ENCODE data around the gene PPP1R9B. TPM values are rescaled to one million over a fixed set of nuclear protein-coding genes. Genes with fewer than 3 reads are reported as not detected.

The PPP1R9B gene
- total RNA-seq, 1 experiment from 2014 or later, result 21.7 TPM

DNA sequence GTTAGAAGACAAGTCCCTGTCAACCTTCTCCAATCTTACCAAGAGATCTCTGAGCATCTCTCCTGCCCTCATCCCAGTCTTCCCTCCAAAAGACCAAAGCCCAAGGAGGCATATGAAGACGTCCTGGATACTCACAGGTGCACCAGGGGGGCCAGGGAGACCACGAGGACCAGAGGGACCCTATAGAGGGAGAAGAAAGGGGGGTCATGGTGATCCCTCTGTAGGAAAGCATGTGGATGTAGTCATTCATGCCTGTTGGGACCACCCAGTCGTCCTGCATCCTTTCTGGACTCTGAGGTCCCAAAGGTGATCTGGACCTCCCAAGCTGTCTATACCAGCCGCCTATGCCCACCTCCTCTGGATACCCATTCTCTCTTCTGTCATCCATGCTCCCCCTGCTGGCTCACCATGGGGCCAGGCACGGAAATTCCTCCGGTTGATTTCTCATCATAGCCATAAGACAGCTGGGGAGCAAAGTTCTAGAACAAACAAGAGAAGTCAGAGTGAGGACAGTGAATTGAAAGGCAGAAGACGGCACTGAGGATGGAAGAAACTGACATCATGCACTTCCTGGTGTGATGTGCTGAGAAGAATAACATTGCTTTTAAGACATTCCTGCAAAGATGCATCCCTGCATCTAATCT, 47.7 kb upstream of the PPP1R9B start:
- Mint-ChIP-seq H3K4me3 (peak overlapping the region; percentile 55; the same call in 1 of the 2 replicates), H3K4me1 (peaks cover 13% of the 10 kb centered on the region), H3K36me3 (no peaks in the 10 kb centered on the region; the same call in 1 of the 2 replicates), H3K27ac (no peak overlapping the region), H3K27me3 (ENCODE audit: low read depth) (peaks cover 32% of the 10 kb centered on the region), H3K9me3 (no peaks in the 10 kb centered on the region)
- ATAC-seq (no peak), DNase-seq (ENCODE audit: low spot score) (peak; percentile 64)
- POLR2A ChIA-PET, result no interaction called here
- CTCF ChIA-PET, result interaction anchor here (0.6 to 3.1 kb wide), 22 partner anchors 11 to 366 kb away, joined by 3 to 45 read pairs (median 4); partner anchors contain the start of genes LRRC59, SGCA and TMEM92
- TF ChIP-seq, protein P1, sequence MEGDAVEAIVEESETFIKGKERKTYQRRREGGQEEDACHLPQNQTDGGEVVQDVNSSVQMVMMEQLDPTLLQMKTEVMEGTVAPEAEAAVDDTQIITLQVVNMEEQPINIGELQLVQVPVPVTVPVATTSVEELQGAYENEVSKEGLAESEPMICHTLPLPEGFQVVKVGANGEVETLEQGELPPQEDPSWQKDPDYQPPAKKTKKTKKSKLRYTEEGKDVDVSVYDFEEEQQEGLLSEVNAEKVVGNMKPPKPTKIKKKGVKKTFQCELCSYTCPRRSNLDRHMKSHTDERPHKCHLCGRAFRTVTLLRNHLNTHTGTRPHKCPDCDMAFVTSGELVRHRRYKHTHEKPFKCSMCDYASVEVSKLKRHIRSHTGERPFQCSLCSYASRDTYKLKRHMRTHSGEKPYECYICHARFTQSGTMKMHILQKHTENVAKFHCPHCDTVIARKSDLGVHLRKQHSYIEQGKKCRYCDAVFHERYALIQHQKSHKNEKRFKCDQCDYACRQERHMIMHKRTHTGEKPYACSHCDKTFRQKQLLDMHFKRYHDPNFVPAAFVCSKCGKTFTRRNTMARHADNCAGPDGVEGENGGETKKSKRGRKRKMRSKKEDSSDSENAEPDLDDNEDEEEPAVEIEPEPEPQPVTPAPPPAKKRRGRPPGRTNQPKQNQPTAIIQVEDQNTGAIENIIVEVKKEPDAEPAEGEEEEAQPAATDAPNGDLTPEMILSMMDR (IDR thresholded peaks at IDR 0.05), result peak; percentile 37; the same call in 1 of the 2 replicates
- no peak for TF ChIP-seq ELF4 (CRISPR knock-in tag; IDR thresholded peaks at IDR 0.05; ENCODE audit: low read depth)
- no peak for TF ChIP-seq NR2C2 (CRISPR knock-in tag; IDR thresholded peaks at IDR 0.05)
- TF ChIP-seq, protein P2, sequence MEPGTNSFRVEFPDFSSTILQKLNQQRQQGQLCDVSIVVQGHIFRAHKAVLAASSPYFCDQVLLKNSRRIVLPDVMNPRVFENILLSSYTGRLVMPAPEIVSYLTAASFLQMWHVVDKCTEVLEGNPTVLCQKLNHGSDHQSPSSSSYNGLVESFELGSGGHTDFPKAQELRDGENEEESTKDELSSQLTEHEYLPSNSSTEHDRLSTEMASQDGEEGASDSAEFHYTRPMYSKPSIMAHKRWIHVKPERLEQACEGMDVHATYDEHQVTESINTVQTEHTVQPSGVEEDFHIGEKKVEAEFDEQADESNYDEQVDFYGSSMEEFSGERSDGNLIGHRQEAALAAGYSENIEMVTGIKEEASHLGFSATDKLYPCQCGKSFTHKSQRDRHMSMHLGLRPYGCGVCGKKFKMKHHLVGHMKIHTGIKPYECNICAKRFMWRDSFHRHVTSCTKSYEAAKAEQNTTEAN (CRISPR knock-in tag; IDR thresholded peaks at IDR 0.05), result no peak

DNA sequence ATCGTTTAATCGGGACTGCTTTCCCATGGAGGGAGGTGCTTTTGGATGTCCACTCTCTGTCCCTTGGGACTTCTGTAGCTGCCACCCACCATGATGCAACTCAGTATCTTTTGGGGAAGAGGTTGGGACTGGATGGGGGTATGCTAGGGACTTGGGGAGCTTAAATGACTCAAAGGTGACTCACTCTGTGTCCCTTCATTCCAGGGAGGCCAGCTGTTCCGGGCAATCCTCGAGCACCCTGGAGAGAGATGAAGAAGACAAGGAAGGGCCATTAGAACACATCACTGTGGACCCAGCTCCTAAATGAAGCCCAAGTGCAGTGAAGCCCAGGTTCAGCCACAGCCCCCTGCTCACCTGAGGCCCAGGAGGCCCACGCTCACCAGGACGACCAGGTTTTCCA, 46.3 kb upstream of the PPP1R9B start:
- ChIA-PET POLR2A (no interaction called here), CTCF (interaction anchor here (1.5 to 3.1 kb wide), 4 partner anchors 19 to 201 kb away, joined by 3 to 45 read pairs (median 8); partner anchors contain the start of gene LRRC59)
- no peaks in the 10 kb centered on the region; the same call in 1 of the 2 replicates for H3K36me3 Mint-ChIP-seq
- H3K27me3 Mint-ChIP-seq (ENCODE audit: low read depth), result peaks cover 18% of the 10 kb centered on the region
- H3K9me3 Mint-ChIP-seq, result no peaks in the 10 kb centered on the region
- no peak for DNase-seq (ENCODE audit: low spot score)
- H3K27ac Mint-ChIP-seq, result no peak overlapping the region
- TF ChIP-seq, protein P3, sequence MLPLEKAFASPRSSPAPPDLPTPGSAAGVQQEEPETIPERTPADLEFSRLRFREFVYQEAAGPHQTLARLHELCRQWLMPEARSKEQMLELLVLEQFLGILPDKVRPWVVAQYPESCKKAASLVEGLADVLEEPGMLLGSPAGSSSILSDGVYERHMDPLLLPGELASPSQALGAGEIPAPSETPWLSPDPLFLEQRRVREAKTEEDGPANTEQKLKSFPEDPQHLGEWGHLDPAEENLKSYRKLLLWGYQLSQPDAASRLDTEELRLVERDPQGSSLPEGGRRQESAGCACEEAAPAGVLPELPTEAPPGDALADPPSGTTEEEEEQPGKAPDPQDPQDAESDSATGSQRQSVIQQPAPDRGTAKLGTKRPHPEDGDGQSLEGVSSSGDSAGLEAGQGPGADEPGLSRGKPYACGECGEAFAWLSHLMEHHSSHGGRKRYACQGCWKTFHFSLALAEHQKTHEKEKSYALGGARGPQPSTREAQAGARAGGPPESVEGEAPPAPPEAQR (CRISPR knock-in tag; IDR thresholded peaks at IDR 0.05), result no peak
- TF ChIP-seq ZNF396 (CRISPR knock-in tag; IDR thresholded peaks at IDR 0.05; ENCODE audit: borderline replicate concordance), result no peak
- ATAC-seq, result no peak
- peaks cover 10% of the 10 kb centered on the region for H3K4me1 Mint-ChIP-seq
- no peak overlapping the region for H3K4me3 Mint-ChIP-seq

DNA sequence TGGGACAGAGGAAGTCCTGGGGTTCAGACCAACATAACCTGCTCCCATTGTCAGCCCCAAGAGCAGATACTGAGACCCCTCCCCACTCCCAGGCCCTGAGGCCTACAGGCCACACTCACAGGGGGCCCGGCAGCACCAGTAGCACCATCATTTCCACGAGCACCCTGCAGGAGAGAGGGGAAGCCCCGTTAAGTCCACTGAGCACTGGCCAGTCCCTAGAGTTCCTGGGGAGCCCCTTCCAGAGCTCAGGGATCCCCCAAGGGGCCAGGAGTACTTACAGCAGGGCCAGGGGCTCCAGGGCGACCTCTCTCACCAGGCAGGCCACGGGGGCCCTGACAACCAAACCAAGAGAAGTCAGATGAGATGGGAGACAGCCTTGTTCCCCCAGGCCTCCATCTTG, 45.6 kb upstream of the PPP1R9B start:
- no peak for ATAC-seq
- H3K4me3 Mint-ChIP-seq, result no peak overlapping the region
- no peaks in the 10 kb centered on the region for H3K9me3 Mint-ChIP-seq
- ChIA-PET CTCF (interaction anchor here (1.5 to 3.1 kb wide), 3 partner anchors 23 to 201 kb away, joined by 3 to 45 read pairs (median 4); partner anchors contain the start of gene LRRC59), POLR2A (no interaction called here)
- peaks cover 10% of the 10 kb centered on the region for H3K27me3 Mint-ChIP-seq (ENCODE audit: low read depth)
- no peak overlapping the region for H3K27ac Mint-ChIP-seq
- TF ChIP-seq, protein P4, sequence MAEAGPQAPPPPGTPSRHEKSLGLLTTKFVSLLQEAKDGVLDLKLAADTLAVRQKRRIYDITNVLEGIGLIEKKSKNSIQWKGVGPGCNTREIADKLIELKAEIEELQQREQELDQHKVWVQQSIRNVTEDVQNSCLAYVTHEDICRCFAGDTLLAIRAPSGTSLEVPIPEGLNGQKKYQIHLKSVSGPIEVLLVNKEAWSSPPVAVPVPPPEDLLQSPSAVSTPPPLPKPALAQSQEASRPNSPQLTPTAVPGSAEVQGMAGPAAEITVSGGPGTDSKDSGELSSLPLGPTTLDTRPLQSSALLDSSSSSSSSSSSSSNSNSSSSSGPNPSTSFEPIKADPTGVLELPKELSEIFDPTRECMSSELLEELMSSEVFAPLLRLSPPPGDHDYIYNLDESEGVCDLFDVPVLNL (CRISPR knock-in tag; IDR thresholded peaks at IDR 0.05; ENCODE audit: borderline replicate concordance, low read depth), result no peak
- TF ChIP-seq, protein P5, sequence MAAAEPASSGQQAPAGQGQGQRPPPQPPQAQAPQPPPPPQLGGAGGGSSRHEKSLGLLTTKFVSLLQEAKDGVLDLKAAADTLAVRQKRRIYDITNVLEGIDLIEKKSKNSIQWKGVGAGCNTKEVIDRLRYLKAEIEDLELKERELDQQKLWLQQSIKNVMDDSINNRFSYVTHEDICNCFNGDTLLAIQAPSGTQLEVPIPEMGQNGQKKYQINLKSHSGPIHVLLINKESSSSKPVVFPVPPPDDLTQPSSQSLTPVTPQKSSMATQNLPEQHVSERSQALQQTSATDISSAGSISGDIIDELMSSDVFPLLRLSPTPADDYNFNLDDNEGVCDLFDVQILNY (CRISPR knock-in tag; IDR thresholded peaks at IDR 0.05), result no peak
- TF ChIP-seq HMGXB4 (CRISPR knock-in tag; IDR thresholded peaks at IDR 0.05) (no peak), ZNF121 (CRISPR knock-in tag; IDR thresholded peaks at IDR 0.05) (no peak), NFE2L1 (CRISPR knock-in tag; IDR thresholded peaks at IDR 0.05) (no peak)
- TF ChIP-seq, protein P1 (IDR thresholded peaks at IDR 0.05), result no peak
- peaks cover 6% of the 10 kb centered on the region; the same call in 1 of the 2 replicates for H3K4me1 Mint-ChIP-seq
- DNase-seq (ENCODE audit: low spot score), result no peak
- H3K36me3 Mint-ChIP-seq, result no peaks in the 10 kb centered on the region; the same call in 1 of the 2 replicates

All from WTC11 (cell line).